Cardiac muscle cell (in vitro differentiated cells and primary cell): ENCODE results near the gene HRK. TPM values are rescaled to one million over a fixed set of nuclear protein-coding genes. Genes with fewer than 3 reads are reported as not detected.
A peak's percentile ranks its signal among the peaks of the same experiment; 100 is the strongest.

Experiments
- DNase-seq, 2 donors: peaks; one replicate each; pipeline versions ENCODE4 v3.0.0 to v3.0.0-alpha.2; 2010 to 2017; ENCODE audit warnings: low read depth in 1 of 2, low spot score in 1 of 2
- H3K27ac ChIP-seq: fragments of 200-600 bp; sonication (generic); 2 replicates; pipeline ENCODE4 v1.5.1; 2016
- H3K27me3 ChIP-seq: fragments of 200-600 bp; sonication (generic); 2 replicates; pipeline ENCODE4 v1.6.0; 2016; ENCODE audit warnings: control low read depth
- H3K36me3 ChIP-seq: fragments of 200-600 bp; sonication (generic); 2 replicates; pipeline ENCODE4 v1.5.1; 2016; ENCODE audit warnings: control low read depth
- H3K4me1 ChIP-seq: fragments of 200-600 bp; sonication (generic); 2 replicates; pipeline ENCODE4 v1.8.1; 2017; ENCODE audit warnings: low read depth, mild to moderate bottlenecking, mixed run types
- H3K4me3 ChIP-seq: fragments of 200-600 bp; sonication (generic); 2 replicates; pipeline ENCODE4 v1.5.1; 2016; ENCODE audit warnings: mild to moderate bottlenecking
- H3K9me3 ChIP-seq: fragments of 200-600 bp; sonication (generic); 2 replicates; pipeline ENCODE4 v1.5.1; 2017; ENCODE audit warnings: low read depth, mild to moderate bottlenecking, control low read depth
- CTCF ChIP-seq: IDR thresholded peaks from 2 replicates; pipeline ENCODE4 v1.5.1; 2012; ENCODE audit warnings: low read depth, mild to moderate bottlenecking, low read length
- polyA plus RNA-seq: library from polyadenylated mRNA; unstranded; fragments of >200 nt; fragmentation: Nextera tagmentation; extraction: Ambion mirVana; gene quantifications from 2 replicates; pipeline ENCODE4 v1.2.1, GENCODE V29; 2016
- total RNA-seq: library from RNA; depleted of rRNA; stranded (reverse); fragments of >200 nt; gene quantifications from 2 replicates; pipeline ENCODE4 v1.2.3, GENCODE V29; 2016

The HRK gene
- total and polyA plus RNA-seq, 2 experiments from 2014 or later: 0.06 TPM; not detected in 1

- DNase-seq: no peak
- H3K9me3 ChIP-seq: no peaks in the 10 kb centered on the region
- H3K4me1 ChIP-seq: no peaks in the 10 kb centered on the region
- no peaks in the 10 kb centered on the region for H3K27me3 ChIP-seq
- no peak overlapping the region for H3K4me3 ChIP-seq
- no peaks in the 10 kb centered on the region for H3K36me3 ChIP-seq
- H3K27ac ChIP-seq: no peak overlapping the region
- TF ChIP-seq CTCF: no peak
Measured at GRCh38 chr12:116807546-116807945, 73.7 kb downstream of the HRK start.

GRCh38 chr12:116806845-116807440 lies 74.3 kb downstream of the HRK start:
- TF ChIP-seq CTCF: no peak
- Histone ChIP-seq H3K9me3 (no peaks in the 10 kb centered on the region), H3K27me3 (no peaks in the 10 kb centered on the region), H3K4me1 (no peaks in the 10 kb centered on the region), H3K36me3 (no peaks in the 10 kb centered on the region), H3K4me3 (no peak overlapping the region), H3K27ac (no peak overlapping the region)
- peak in 1 of 2 donors; percentile 19 for DNase-seq

Other genes with a start within 250 kb of the HRK start
- gene SPRING1, start 143.4 kb downstream of the HRK start, total RNA-seq: 16.3 and 23.5 TPM in 2 replicates
- gene SPRING1, start 143.4 kb downstream of the HRK start, polyA plus RNA-seq: 14.2 and 19.4 TPM in 2 replicates
- gene RNFT2, start 143.1 kb downstream of the HRK start, total RNA-seq: 17.5 and 19.1 TPM in 2 replicates
- gene RNFT2, start 143.1 kb downstream of the HRK start, polyA plus RNA-seq: 11.0 and 12.3 TPM in 2 replicates
- gene FBXW8, start 29.5 kb upstream of the HRK start, total RNA-seq: 22.1 and 25.7 TPM in 2 replicates
- 15.3 and 20.9 TPM in 2 replicates for gene FBXW8, start 29.5 kb upstream of the HRK start, polyA plus RNA-seq
- gene TESC, start 218.0 kb upstream of the HRK start, total RNA-seq: 30.3 and 52.4 TPM in 2 replicates
- 24.5 and 57.7 TPM in 2 replicates for gene TESC, start 218.0 kb upstream of the HRK start, polyA plus RNA-seq